ENCODE data around the gene GPRIN2.
"Not testable (repeated sequence)": the region's sequence is repeated elsewhere in the genome, so short reads cannot be mapped to it uniquely, and the experiment has no call there.

The GPRIN2 gene

DNA sequence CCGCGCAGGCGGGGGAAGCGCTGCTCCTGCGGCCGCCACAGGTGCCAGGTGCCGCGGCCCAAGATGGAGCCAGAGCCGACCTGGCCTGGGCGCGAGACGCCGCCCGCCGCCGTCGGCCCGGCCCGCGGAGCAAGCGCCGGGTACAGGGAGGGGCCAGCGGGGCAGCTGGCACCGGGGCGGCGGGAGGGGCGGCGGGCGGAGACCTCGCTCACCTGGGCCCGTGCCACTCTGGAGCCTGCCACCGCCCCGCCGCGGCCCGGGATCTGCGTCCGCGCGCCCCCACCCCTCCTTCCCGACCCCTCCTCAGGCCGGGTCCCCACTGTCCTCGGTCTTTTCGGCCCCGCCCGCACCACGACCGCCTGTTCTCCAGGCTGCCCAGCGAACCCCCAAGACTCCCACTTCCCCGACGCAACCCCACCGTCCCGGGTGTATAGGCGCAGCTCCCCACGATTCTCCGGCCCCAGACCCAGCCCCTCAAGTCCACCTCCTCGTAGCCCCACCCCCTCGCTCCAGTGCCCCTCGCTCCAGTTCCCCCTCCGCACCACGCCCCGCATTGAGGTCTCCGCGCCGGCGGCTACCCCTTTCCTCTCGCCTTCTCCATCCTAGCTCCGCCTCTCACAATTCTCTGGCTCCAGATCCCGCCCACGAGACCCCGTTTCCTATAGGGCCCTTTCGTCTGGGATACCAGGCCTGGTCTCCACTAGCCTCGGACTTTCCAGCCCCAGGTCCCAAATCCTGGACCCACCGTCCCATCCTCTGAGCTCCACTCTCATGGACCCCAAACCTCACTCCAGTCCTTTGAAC is at the start of gene GPRIN2:
TSS of gene GPRIN2 (minus strand) at position 144 of the 804 bp plus-strand sequence. CDS start 5,922 bp downstream, outside the sequence.
- DNase-seq (ENCODE audit: low read depth in 2 of 2): no peak

DNA sequence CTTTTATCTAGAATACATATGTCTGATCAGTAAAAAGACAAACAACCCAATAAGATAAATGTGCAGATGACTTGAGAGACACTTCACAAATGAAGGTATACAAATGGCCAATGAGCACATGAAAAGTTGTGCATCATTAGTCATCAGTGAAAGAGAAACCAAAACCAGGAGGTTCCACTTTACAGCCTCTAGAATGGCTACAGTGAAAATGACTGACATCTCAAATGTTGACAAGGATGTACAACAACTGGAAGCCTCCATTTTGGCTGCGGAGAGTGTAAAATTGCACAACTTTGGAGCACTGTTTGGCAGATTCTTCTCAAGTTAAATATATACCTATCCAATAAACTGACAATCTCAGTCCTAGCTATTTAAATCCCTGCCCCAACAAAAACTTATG is 44.1 kb upstream of the GPRIN2 start:
- not testable (repeated sequence) for DNase-seq (ENCODE audit: low read depth in 2 of 2)

DNA sequence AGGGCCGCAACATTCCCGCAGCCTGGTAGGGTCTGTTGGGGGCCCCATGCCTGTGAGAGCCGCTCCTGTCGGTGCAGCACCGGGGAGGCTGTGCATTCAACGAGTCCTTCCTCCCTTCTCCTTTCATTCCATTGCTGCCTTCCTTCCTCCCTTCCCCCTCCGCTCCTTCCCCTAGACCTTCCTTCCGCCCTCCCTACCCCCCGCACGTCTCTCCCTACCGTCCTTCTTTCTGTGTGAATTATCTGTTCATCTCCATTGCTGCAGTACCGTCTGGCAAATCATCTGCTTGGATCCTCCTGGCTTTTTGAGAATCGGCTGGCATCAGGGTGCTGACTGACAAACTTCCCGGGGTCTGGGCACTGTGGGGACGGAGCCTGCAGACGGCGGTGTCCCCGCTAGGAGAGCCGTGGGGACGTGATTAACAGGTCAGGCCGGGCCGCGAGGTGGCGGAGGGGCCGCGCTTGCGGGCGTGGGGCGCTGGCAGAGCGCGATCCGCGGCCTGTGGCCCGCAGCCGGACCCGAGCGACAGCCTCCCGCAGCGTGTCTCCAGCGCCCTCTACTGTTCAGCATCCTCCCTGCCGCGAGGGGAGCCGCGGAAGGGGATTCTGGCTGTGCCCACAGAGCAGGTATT is 41.3 kb upstream of the GPRIN2 start:
- DNase-seq (ENCODE audit: low read depth in 2 of 2): not testable (repeated sequence)

DNA sequence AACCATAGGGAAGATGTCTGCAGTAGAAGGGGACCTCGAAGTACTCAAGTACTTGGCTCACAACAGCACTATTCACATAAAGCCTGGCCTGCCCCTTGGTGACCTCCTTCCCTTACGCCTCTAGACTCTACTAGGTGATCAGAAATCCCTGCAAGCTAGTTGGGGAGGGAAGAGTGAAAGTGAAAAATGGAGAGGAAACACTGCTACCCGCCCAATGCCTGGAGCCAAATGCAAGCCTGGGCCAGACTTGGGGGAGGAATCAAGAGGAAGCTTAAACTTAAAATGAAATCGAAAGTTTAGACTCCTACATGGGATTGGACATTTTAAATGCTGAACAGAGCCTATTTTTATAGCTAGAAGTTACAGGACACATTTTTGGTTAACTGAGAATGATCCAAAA is 40.1 kb upstream of the GPRIN2 start:
- not testable (repeated sequence) for DNase-seq (ENCODE audit: low read depth in 2 of 2)

DNA sequence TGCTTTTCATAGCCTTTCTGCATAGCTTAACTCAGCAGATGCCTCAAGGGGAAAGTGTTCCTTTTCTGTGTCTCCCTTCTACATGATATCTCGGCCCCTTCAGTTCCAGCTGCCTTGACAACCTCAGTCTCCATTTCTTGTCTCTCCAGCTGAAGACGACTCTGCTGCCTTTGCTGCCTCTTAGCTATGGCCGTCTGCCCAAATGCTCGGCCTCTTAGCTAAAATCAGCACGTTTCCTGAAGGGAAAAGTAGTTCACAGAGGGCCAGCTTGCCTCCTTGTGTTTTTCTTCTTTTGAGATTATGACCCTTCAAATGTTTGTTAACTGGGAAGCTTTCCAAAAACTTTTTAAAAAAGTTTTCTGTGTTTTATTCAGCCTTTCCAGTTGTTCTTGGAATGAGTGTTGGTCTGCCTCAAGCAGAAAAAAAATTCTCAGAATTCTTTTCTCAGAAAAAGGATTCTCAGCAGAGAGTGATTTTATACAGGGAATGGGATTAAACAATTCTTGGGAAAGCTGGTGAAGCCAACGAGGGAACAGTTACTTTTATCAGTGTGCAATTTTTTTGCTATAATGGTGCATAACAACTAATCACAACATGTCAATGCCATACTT is 38.1 kb upstream of the GPRIN2 start:
- DNase-seq (ENCODE audit: low read depth in 2 of 2): not testable (repeated sequence)

DNA sequence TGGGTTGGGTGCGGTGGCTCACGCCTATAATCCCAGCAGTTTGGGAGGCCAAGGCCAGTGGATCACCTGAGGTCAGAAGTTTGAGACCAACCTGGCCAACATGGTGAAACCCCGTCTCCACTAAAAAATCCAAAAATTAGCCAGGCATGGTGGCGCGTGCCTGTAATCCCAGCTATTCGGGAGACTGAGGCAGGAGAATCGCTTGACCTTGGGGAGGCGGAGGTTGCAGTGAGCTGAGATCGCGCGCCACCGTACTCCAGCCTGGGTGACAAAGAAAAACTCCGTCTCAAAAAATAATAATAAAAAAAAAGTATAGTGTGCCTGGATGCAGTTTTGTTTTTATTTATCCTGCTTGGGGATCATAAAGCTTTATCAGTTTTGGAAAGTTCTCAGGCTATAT is 36.8 kb upstream of the GPRIN2 start:
- not testable (repeated sequence) for DNase-seq (ENCODE audit: low read depth in 2 of 2)

DNA sequence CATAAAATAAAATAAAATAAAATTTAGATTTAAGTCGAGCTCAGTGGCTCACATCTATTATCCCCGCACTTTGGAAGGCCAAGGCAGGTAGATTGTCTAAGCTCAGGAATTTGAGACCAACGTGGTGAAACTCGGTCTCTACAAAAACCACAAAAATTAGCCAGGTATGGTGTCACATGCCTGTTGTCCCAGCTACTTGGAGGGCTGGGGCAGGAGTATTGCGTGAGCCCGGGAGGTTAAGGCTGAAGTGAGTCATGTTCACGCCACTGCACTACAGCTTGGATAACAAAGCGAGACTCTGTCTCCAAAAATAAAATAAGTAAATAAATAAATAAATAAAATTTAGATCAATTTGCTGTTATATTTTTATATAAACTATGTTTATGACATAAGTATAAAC is 34.6 kb upstream of the GPRIN2 start:
- not testable (repeated sequence) for DNase-seq (ENCODE audit: low read depth in 2 of 2)

DNA sequence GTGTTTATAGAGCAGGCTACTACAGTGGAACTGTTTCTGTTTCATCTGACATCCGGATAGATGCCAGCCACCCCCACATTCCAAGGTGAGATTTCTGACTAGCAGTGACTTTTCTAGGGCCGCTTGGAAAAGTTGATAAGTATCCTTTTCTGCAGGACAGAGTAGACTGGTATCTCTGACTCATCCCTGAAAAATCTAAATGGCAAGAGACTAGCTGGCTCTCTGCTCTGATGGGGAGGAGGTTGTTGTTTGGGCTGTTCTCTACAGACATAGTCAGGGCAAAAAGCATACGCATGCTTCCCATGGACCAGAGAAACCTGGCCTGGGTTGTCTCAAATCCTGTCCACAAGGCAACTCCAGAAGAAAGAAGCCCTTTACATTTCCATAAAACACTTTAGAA is 33.1 kb upstream of the GPRIN2 start:
- DNase-seq (ENCODE audit: low read depth in 2 of 2): not testable (repeated sequence)

DNA sequence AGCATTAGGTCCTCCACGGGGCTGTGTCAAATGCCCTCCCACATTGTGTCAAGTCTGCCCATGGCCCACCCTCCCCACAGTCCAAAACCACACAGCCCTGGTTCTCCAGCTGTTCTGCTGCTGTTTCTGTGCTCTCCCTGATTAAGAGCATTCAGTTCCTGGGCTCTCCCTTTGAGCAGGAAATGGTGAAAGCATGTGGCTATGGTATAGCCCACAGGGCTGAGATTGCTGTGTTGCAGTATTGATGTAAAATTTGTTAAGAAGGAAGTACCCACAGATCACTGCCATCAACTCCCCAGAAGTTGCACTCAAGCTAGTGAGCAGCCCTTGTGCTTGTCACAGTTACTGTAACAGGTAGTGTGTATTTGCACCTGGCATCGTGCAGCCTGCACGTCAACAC is 31.8 kb upstream of the GPRIN2 start:
- not testable (repeated sequence) for DNase-seq (ENCODE audit: low read depth in 2 of 2)

DNA sequence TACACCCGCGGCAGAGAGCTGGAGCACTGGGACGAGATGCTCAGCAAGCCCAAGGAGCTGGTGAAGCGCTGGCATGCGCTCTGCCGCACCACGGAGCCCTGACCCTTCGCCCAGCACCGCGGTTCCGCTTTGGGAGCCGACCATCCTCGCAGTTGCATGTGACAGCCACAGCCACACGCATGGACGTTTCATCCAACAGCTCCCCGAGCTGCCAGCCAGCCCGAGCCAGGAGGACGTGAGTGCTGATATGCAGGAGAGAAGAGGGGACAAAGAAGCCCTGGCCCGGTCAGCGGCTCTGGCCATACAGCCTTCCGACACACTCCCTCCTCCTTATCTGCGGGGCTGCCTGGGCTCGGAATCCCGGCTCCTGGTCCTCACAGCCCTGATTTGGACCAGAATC is 31.1 kb upstream of the GPRIN2 start:
- not testable (repeated sequence) for DNase-seq (ENCODE audit: low read depth in 2 of 2)

DNA sequence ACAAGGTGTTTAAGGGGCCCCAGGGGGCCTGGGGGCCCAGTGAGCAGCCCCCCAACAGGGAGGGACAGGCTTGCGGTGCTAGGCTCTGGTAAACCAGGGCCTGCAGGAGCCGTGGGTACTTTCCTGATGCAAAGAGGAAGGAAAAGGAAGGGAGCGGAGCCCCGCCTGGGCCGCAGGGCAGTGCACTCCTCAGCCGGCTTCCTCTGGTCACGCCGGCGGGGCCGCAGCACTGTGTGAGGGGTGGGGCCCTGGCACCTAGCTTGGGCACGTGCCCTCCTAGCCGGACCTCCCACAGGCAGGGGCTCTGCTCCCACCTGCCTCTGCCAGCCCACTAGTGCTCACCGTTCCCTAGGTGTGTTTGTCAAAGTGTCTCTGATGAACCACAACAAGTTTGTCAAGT is 28.8 kb upstream of the GPRIN2 start:
- not testable (repeated sequence) for DNase-seq (ENCODE audit: low read depth in 2 of 2)

DNA sequence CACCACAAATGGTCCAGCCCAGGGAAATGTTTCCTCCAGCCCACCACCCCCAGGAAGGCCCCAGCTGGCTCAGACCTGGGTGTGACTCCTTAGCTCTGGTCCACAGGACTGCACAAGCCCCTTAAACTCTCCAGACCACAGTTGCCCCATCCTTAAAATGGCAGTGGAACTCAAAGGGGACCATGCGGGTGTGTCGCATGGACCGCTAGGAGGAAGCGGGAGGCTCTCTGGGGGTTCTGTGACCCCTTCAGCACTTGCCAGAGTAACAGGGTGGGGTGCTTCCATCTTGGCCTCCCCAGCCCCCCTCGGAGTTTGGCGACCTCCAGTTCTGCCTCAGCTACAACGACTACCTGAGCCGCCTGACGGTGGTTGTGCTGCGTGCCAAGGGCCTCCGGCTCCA is 27.7 kb upstream of the GPRIN2 start:
- DNase-seq (ENCODE audit: low read depth in 2 of 2): not testable (repeated sequence)

DNA sequence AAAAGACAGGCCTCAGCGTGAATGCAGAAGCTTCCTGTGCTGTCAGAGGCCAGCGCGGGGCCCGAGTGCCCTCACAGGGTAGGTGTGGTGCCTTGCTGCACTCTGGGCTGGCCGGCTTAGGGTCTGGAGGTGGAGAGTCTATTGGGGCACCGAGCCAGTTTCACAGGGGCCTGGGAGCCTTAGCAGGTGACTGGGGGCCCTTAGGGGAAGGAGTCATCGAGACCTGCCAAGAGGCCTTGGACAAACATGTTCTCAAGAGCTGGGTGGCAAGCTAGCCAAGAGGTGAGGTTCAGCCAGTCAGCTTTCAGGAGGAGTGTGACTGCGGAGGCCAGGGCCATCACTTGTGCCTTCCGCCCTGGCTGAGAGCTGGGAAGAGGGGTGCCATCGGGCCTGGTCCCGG is 26.1 kb upstream of the GPRIN2 start:
- not testable (repeated sequence) for DNase-seq (ENCODE audit: low read depth in 2 of 2)

DNA sequence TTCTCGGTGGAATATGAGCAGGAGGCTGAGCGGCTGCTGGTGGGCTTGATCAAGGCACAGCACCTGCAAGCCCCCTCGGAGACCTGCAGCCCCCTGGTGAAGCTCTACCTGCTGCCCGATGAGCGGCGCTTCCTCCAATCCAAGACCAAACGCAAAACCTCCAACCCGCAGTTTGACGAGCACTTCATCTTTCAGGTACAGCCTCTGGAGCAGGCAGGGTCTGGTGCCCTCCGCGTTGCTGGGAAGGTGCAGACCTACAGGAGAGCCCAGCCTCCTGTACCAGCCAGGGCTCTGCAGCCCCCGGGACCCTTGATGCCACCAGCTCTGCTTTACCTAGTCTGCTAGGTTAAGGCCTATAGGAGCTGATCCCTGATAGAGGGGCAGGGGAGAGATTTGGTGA is 25.5 kb upstream of the GPRIN2 start:
- not testable (repeated sequence) for DNase-seq (ENCODE audit: low read depth in 2 of 2)

DNA sequence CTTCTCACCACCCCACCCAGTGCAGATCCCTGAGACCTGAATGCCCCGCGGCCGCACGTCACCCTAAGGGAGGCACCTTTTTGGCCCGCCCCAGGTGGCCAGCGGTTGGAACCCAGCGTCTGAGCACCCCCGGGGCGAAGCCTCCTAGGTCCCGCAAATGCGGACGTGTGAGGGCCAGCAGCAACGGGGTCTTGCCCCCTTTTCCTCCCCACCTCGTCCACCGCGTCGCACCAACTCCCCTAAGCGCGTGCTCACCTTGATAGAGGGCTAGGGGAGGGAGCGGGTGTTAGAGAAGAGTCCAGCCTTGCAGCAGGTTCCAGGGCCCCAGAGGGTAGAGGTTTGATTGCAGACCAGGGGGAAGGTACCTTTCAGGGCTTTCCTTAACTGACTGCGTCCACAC is 22.9 kb upstream of the GPRIN2 start:
- DNase-seq (ENCODE audit: low read depth in 2 of 2): not testable (repeated sequence)

DNA sequence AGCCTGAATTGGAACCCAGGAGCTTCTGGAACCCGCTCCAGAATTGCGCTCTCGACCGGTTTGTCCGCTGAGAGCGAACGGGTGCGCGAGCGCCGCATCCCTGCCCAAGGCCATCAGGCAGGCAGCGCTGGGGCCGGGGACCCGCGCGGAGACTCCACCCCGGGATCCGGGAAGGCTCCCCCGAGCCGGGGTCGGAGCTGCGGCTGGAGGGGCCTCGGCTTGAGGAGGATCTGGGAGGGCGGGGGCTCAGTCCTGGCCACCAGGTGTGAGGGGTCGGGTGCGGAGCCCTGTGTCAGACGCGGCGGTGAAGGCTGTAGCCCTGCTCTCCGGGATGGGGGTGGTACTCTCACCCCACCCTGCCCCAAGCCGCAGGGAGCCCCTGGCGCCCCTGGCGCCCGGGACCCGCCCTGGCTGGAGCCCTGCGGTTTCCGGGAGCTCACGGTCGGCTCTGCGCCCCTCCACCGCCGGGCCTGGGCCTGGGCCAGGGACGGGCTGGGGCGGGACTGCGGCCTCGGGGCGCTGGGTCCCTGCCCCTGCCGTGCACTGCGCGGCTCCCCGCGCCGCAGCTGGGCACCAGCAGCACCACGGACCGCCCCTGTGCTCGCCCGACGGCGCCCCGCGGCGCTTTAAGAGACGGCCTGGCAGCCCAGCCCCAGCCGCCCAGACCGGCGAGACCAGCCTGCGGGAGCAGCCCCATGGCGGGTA is 22.2 kb upstream of the GPRIN2 start, which contains the start of gene SYT15:
TSS of gene SYT15 (plus strand) at position 655 of the 705 bp plus-strand sequence. CDS start at position 696, 41 bp downstream.
- not testable (repeated sequence) for DNase-seq (ENCODE audit: low read depth in 2 of 2)

DNA sequence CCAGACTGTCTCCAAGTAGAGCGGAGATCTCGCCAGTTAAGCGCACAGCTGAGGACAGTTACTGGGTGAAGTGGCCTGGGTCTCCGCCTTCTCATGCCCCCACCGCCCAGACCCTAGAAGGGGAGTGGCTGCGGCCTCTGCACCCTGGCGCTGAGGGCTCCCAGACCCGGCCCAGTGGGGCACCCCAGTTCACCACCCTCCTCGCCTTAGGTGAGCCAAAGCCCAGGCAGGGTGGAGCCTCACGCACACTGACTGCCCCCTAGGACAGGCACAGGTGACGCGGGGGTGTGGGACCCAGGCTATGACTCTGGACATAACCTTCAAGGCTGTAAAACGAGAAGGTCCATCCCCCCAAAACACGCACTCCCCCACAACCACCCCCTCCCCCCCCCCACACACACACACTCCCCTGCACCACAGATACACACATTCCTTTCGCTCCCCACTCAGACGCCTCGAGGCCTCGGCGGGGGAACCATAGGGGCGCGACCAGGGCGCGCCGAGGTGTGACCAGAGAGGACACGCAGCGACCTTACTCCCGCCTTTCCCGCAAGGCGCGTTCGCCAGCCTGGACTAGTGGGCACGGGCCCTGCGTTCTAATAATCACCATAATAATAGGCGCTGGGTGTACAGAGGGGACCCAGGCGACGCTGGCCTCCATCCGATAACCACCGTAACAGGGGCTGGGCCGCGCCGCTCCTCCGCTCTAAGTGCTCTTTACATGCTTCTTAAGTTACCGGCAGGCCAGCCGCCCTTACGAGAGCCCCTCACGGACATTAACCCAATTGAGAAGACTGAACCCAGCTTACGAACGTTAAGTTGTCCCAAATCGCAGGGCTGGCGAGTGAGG is 21.4 kb upstream of the GPRIN2 start:
- DNase-seq (ENCODE audit: low read depth in 2 of 2): not testable (repeated sequence)

DNA sequence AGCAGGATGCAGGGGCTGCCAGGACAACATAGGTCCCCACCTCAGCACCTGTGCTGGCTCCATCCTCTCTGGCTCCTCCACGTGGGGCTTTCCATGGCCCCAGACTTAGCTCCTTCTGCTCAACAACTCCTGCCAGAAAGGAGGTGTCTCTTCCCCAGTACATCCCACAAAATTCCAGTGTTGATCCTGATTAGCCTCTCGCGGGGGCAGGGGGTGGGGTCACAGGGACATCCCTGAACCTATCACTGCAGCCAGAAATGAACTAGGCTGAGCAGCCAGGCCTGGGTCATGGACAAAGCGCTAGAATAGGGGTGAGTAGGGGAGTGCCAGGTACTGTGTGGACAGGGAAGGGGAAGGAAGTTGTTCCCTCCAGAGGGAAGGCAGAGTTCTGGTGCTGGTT is 17.4 kb upstream of the GPRIN2 start:
- DNase-seq (ENCODE audit: low read depth in 2 of 2): not testable (repeated sequence)

DNA sequence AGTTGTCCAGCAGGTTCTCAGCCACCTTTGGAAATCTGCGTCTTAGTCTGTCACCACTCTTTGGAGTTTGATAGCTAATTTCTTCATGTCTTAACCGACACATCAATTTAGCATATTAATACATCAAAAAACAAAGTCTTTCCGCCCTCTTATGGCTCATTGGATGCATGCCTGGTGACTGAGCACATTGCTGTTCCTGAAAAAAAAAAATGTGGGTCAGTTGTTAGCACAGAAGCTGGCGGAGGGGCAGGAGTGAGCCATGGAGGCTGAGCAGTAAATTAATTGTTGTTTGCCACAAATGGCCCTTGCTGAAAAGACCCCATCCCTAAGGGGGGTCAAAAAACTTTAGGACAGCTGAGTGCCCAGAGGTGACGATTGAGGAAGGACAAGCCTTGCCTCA is 16.9 kb upstream of the GPRIN2 start:
- DNase-seq (ENCODE audit: low read depth in 2 of 2): not testable (repeated sequence)

DNA sequence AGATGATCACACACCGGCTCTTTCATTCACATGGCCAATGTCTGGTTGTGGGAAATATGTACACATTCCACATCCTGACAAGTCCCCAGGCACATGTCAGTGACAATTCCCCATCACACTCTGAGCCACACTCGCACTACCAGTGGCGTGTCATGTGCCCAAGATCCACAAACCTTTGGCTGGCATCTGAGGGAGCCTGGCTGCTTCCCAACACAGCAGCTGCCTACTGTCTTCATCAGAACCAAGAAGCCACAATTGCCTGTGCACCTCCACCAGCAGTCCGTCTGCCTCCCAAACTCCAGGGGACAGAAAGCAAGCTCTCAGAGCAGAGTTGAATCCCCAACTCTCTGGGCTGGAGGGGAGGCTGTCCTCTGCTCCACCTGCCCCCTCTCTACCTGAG is 16.3 kb upstream of the GPRIN2 start:
- DNase-seq (ENCODE audit: low read depth in 2 of 2): not testable (repeated sequence)

DNA sequence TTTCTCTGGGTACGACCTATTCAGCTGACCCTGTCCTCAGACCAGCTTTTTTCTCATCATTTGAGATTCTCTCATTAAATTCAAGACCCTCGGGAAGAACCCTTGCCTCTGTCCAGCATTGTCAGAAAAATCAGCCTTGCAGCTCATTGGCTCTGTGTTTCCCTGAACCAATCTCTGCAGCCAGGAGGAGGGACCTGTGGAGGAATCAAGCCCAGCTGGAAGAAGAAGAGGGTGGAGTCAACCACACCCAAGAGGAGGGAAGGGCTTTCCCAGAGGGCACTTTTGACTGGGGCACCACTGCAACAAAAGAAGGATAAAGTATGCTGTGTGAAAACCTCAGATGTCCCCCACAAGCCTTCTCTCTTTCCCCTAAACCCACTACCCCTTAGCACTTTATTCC is 14.2 kb upstream of the GPRIN2 start:
- not testable (repeated sequence) for DNase-seq (ENCODE audit: low read depth in 2 of 2)
